Stimulated activated CD8-positive, alpha-beta memory T cell treated with anti-CD3 and anti-CD28 coated beads, Interleukin-12 subunit alpha, Interleukin-12 subunit beta, amount 100 ng/mL, for 24 hours (primary cell): ENCODE data around the gene ARPC5L.
"Not testable (repeated sequence)": the region's sequence is repeated elsewhere in the genome, so short reads cannot be mapped to it uniquely, and the experiment has no call there.

ENCODE experiments used
- DNase-seq: peaks from one replicate; pipeline ENCODE4 v3.0.0-alpha.2; 2020; ENCODE audit errors: extremely low read depth

ARPC5L gene

GRCh38 chr9:124894035-124894740, 32.3 kb downstream of the ARPC5L start:
- DNase-seq, result no peak

- no peak for DNase-seq
These were observed 32.8 kb downstream of the ARPC5L start for GRCh38 chr9:124894741-124895170.

GRCh38 chr9:124897570-124898460, 35.9 kb downstream of the ARPC5L start:
- DNase-seq, result no peak

- no peak for DNase-seq
These were observed 37.9 kb downstream of the ARPC5L start for GRCh38 chr9:124899845-124900244.

- no peak for DNase-seq
These were observed 45.0 kb downstream of the ARPC5L start for GRCh38 chr9:124906966-124907365.

- no peak for DNase-seq
These were observed 46.2 kb downstream of the ARPC5L start for GRCh38 chr9:124908098-124908497.

GRCh38 chr9:124911766-124912165, 49.8 kb downstream of the ARPC5L start:
- DNase-seq, result no peak

- DNase-seq, result no peak
These were observed 51.4 kb downstream of the ARPC5L start for GRCh38 chr9:124913378-124913777.

- no peak for DNase-seq
These were observed 52.9 kb downstream of the ARPC5L start for GRCh38 chr9:124914753-124915405.

- DNase-seq, result not testable (repeated sequence)
These were observed 58.5 kb downstream of the ARPC5L start for GRCh38 chr9:124920394-124920793.
